GM12878 (cell line): ENCODE results near the gene LRP2BP. TPM values are rescaled to one million over a fixed set of nuclear protein-coding genes. Genes with fewer than 3 reads are reported as not detected.

ENCODE experiments used
- ATAC-seq: fragments of 200-7000 bp; cut with Tn5 transposase; 3 replicates; pipeline ENCODE4 v1.9.1; 2020; ENCODE audit warnings: mild to moderate bottlenecking, moderate library complexity
- BruUV-seq: library from RNA; stranded (reverse); fragments of 400-500 nt; replicated peaks from 2 replicates; lab custom pipeline; 2021; lab: Mats Ljungman, UMichigan
- CTCF ChIA-PET: fragments of 300-600 bp; sonication (Branson Sonifier 250); formaldehyde crosslinking; extraction: SDS; loops from one replicate; lab custom pipeline; 2021; ENCODE audit warnings: inconsistent platforms; lab: Yijun Ruan, JAX
- POLR2A ChIA-PET: fragments of 350-600 bp; formaldehyde crosslinking; extraction: SDS; loops from one replicate; lab custom pipeline; 2021; ENCODE audit warnings: inconsistent platforms; lab: Charles Lee
- RAD21 ChIA-PET: fragments of 300-600 bp; sonication (Branson Sonifier 250); formaldehyde crosslinking; loops from one replicate; lab custom pipeline; 2023; ENCODE audit warnings: antibody characterized with exemption; ENCODE audit not compliant: unreplicated experiment; lab: Charles Lee
- SMC1A ChIA-PET: fragments of 300-600 bp; sonication (Branson Sonifier 250); formaldehyde crosslinking; loops from one replicate; lab custom pipeline; 2023; ENCODE audit not compliant: unreplicated experiment, uncharacterized antibody; lab: Charles Lee
- DNase-seq: peaks from one replicate; pipeline ENCODE4 v3.0.0-alpha.2; 2011; ENCODE audit warnings: low read depth, low spot score
- FAIRE-seq: peaks from 3 replicates; lab custom pipeline; 2011; peaks lifted over from hg19 to GRCh38; lab: Jason Lieb, UNC
- H2AFZ ChIP-seq: 2 replicates; pipeline ENCODE4 v1.6.0; 2011; ENCODE audit warnings: low read depth, low read length, control low read depth; ENCODE audit not compliant: control insufficient read depth
- H3K27ac ChIP-seq: 2 replicates; pipeline ENCODE4 v1.5.1; 2011; ENCODE audit warnings: control low read depth; ENCODE audit not compliant: control insufficient read depth, insufficient read depth
- H3K27me3 ChIP-seq, 2 experiments: replicated peaks in 1 of 2; 2 replicates each; pipeline versions ENCODE4 v1.6.0 to v1.6.1; 2011; ENCODE audit warnings: low read length in 1 of 2; ENCODE audit not compliant: control insufficient read depth in 2 of 2, insufficient read depth in 2 of 2
- H3K36me3 ChIP-seq, 2 experiments: 2 replicates each; pipeline ENCODE4 v1.5.1; 2011; ENCODE audit warnings: low read length in 1 of 2; ENCODE audit not compliant: control insufficient read depth in 2 of 2, insufficient read depth in 2 of 2
- H3K4me1 ChIP-seq: 2 replicates; pipeline ENCODE4 v1.6.1; 2011; ENCODE audit warnings: mild to moderate bottlenecking, low read length, moderate library complexity, mixed read lengths; ENCODE audit not compliant: control insufficient read depth, insufficient read depth
- H3K4me2 ChIP-seq: 2 replicates; pipeline ENCODE4 v1.6.0; 2011; ENCODE audit warnings: control low read depth; ENCODE audit not compliant: control insufficient read depth, insufficient read depth
- H3K4me3 ChIP-seq: fragments of 200-600 bp; sonication (generic); 2 replicates; pipeline ENCODE4 v1.5.1; 2016
- H3K79me2 ChIP-seq: 2 replicates; pipeline ENCODE4 v1.6.0; 2011; ENCODE audit warnings: low read length; ENCODE audit not compliant: control insufficient read depth, insufficient read depth
- H3K9ac ChIP-seq: 2 replicates; pipeline ENCODE4 v1.8.0; 2011; ENCODE audit warnings: low read length, control low read depth, mixed read lengths; ENCODE audit not compliant: control insufficient read depth, insufficient read depth
- H3K9me3 ChIP-seq: replicated peaks from 3 replicates; pipeline ENCODE4 v1.5.1; 2011; ENCODE audit warnings: mild to moderate bottlenecking, low read length; ENCODE audit not compliant: control insufficient read depth, insufficient read depth
- H4K20me1 ChIP-seq: 2 replicates; pipeline ENCODE4 v1.6.0; 2011; ENCODE audit not compliant: control insufficient read depth, insufficient read depth
- BACH1 ChIP-seq: fragments of 450-650 bp; IDR thresholded peaks from 2 replicates; pipeline ENCODE4 v1.6.1; 2017; ENCODE audit warnings: mild to moderate bottlenecking, borderline replicate concordance
- CREB1 ChIP-seq: IDR thresholded peaks from 2 replicates; pipeline ENCODE4 v1.6.1; 2012; ENCODE audit warnings: low read depth, mild to moderate bottlenecking, inconsistent platforms
- CREM ChIP-seq: IDR thresholded peaks from 2 replicates; pipeline ENCODE4 v1.6.1; 2014; ENCODE audit warnings: antibody characterized with exemption, low read depth
- FOXM1 ChIP-seq: IDR thresholded peaks from 2 replicates; pipeline ENCODE4 v1.6.1; 2012; ENCODE audit warnings: low read depth, mild to moderate bottlenecking, inconsistent platforms, low read length, moderate library complexity
- HSF1 ChIP-seq: fragments of 150-350 bp; IDR thresholded peaks from 2 replicates; pipeline ENCODE4 v1.6.1; 2014; ENCODE audit warnings: mild to moderate bottlenecking, low read depth, low read length
- MLLT1 ChIP-seq: fragments of 450-650 bp; IDR thresholded peaks from 2 replicates; pipeline ENCODE4 v1.6.1; 2016; ENCODE audit warnings: mild to moderate bottlenecking
- MYB ChIP-seq: fragments of 150-350 bp; IDR thresholded peaks from 2 replicates; pipeline ENCODE4 v1.6.1; 2014; ENCODE audit warnings: mild to moderate bottlenecking, low read depth, low read length, borderline replicate concordance
- RB1 ChIP-seq: fragments of 450-650 bp; formaldehyde crosslinking; IDR thresholded peaks from 2 replicates; pipeline ENCODE4 v1.6.1; 2017; ENCODE audit warnings: mild to moderate bottlenecking, borderline replicate concordance
- SP1 ChIP-seq: IDR thresholded peaks from one replicate; pipeline ENCODE4 v1.6.1; 2011; ENCODE audit warnings: low read depth, low read length
- TCF3 ChIP-seq: IDR thresholded peaks from 2 replicates; pipeline ENCODE4 v1.6.1; 2012; ENCODE audit warnings: low read depth, mild to moderate bottlenecking, low read length, borderline replicate concordance; ENCODE audit not compliant: insufficient read depth
- WGBS: methylation state at CpG from one replicate; pipeline ENCODE4 v1.1.6; 2016; ENCODE audit warnings: low lambda C conversion rate; ENCODE audit not compliant: insufficient replicate concordance, insufficient coverage; ENCODE audit errors: missing lambda C conversion rate; 5-methylcytosine and 5-hydroxymethylcytosine counted together
- in situ Hi-C: fragments of 300-500 bp; cut with MboI; formaldehyde crosslinking; loops from 9 replicates; pipeline ENCODE4 v1.14.3; 2018; ENCODE audit warnings: mixed read lengths
- intact Hi-C: fragments of 100-400 bp; cut with micrococcal nuclease; formaldehyde crosslinking; loops from one replicate; pipeline ENCODE4 v1.14.2; 2022; ENCODE audit not compliant: unreplicated experiment
- polyA plus RNA-seq, 11 experiments: library from polyadenylated mRNA; depleted of rRNA in 4 of 11; unstranded in 6 of 11; stranded (reverse) in 5 of 11; fragments of >200 nt; fragmentation: Nextera tagmentation in 4 of 11; fragmentation: Illumina TruSeq in 1 of 11; extraction: Ambion mirVana in 4 of 11; extraction: Trizol in 1 of 11; gene quantifications; 1 replicate in 1 of 11; 2 replicates in 10 of 11; pipeline versions ENCODE4 v1.2.1 to v1.2.3, GENCODE V29; 2011 to 2016; ENCODE audit warnings: inconsistent platforms in 2 of 11, missing spikeins in 2 of 11, low read depth in 1 of 11
- total RNA-seq, 4 experiments: library from RNA; depleted of rRNA in 3 of 4; stranded (reverse); fragments of >200 nt in 3 of 4; fragmentation: Illumina TruSeq in 1 of 4; extraction: Trizol in 1 of 4; gene quantifications; 2 replicates each; pipeline versions ENCODE4 v1.2.1 to v1.2.3, GENCODE V29; 2013 to 2021

LRP2BP gene
- total and polyA plus RNA-seq, 10 of the 15 experiments (the other 5 are each of a cell fraction or from before 2014, with no cell fraction given) = 0.27 to 5.2 (median 1.0) TPM

- Histone ChIP-seq H3K4me1 (peaks cover 6% of the 10 kb centered on the region; the same call in 1 of the 2 replicates), H3K79me2 (no peaks in the 10 kb centered on the region), H3K36me3 (peaks cover 0 to 19% of the 10 kb centered on the region in 2 experiments; a peak in 2 of 4 replicates), H4K20me1 (no peaks in the 10 kb centered on the region), H3K9ac (no peak overlapping the region), H3K9me3 (peaks cover 2% of the 10 kb centered on the region; the same call in 2 of the 3 replicates), H3K27me3 (no peaks in the 10 kb centered on the region), H3K4me2 (no peak overlapping the region), H3K27ac (no peak overlapping the region), H2AFZ (no peak overlapping the region), H3K4me3 (no peak overlapping the region)
- ATAC-seq = no peak
- BruUV-seq = no TSS peak
- TF ChIP-seq SP1 = no peak
- no peak for TF ChIP-seq RB1
- TF ChIP-seq CREM = no peak
- no peak for TF ChIP-seq BACH1
- ChIA-PET CTCF (interaction anchor here (1.3 kb wide), 1 partner anchor 15 kb away, joined by 7 read pairs; no protein-coding TSS in a partner anchor), POLR2A (no interaction called here), RAD21 (no interaction called here), SMC1A (interaction anchor here (1.9 to 4.9 kb wide), 2 partner anchors 12 to 17 kb away, joined by 4 to 25 read pairs; partner anchors contain the start of genes ANKRD37 and LRP2BP)
- no peak for FAIRE-seq
- intact Hi-C loops (no loop called here), in situ Hi-C loops (no loop called here)
- 92% methylated on average over 2 of the region's 2 CpGs for WGBS
- no peak for DNase-seq
Measured at GRCh38 chr4:185408432-185408831, 12.7 kb upstream of the LRP2BP start.

GRCh38 chr4:185405296-185405999 lies 9.7 kb upstream of the LRP2BP start:
- ChIA-PET SMC1A (interaction anchor here (0.8 to 4.9 kb wide), 11 partner anchors 9 to 201 kb away, joined by 3 to 25 read pairs (median 3); partner anchors contain the start of genes ANKRD37, LRP2BP and UFSP2), CTCF (interaction anchor here (0.7 to 1.8 kb wide), 7 partner anchors 9 to 193 kb away, joined by 3 to 7 read pairs (median 4); partner anchors contain the start of gene ANKRD37), RAD21 (interaction anchor here (0.6 to 2.1 kb wide), 5 partner anchors 9 to 182 kb away, joined by 3 to 21 read pairs (median 4); partner anchors contain the start of genes ANKRD37, LRP2BP and UFSP2), POLR2A (interaction anchor here (0.8 to 2.2 kb wide), 4 partner anchors 9 to 98 kb away, joined by 3 to 15 read pairs (median 8); partner anchors contain the start of genes ANKRD37, LRP2BP and UFSP2)
- peak; percentile 92 for FAIRE-seq
- ATAC-seq = peak; percentile 88
- H3K36me3 ChIP-seq = peaks cover 2 to 8% of the 10 kb centered on the region in 2 experiments; a peak in 2 of 4 replicates
- no peak overlapping the region for H3K9ac ChIP-seq
- no peaks in the 10 kb centered on the region; the same call in 1 of the 2 replicates for H3K79me2 ChIP-seq
- peaks cover 6% of the 10 kb centered on the region; the same call in 1 of the 2 replicates for H3K4me1 ChIP-seq
- no peak for DNase-seq
- 18% methylated on average over 6 of the region's 6 CpGs for WGBS
- intact Hi-C loops (no loop called here), in situ Hi-C loops (no loop called here)
- H3K4me3 ChIP-seq = no peak overlapping the region
- H4K20me1 ChIP-seq = no peaks in the 10 kb centered on the region
- peaks cover 2% of the 10 kb centered on the region; the same call in 1 of the 3 replicates for H3K9me3 ChIP-seq
- no peaks in the 10 kb centered on the region for H3K27me3 ChIP-seq
- no TSS peak for BruUV-seq
- peak overlapping the region; percentile 69 for H3K27ac ChIP-seq
- no peak overlapping the region; the same call in 1 of the 2 replicates for H2AFZ ChIP-seq
- no peak overlapping the region; the same call in 1 of the 2 replicates for H3K4me2 ChIP-seq
- TF ChIP-seq TCF3 = no peak
- TF ChIP-seq HSF1 = no peak
- peak; percentile 50; the same call in 1 of the 2 replicates for TF ChIP-seq CREB1
- TF ChIP-seq MYB = no peak
- no peak for TF ChIP-seq MLLT1
- no peak for TF ChIP-seq RB1
- peak; percentile 78; the same call in 1 of the 2 replicates for TF ChIP-seq FOXM1
